ENCODE data around the gene CARNS1. TPM values are rescaled to one million over a fixed set of nuclear protein-coding genes. Genes with fewer than 3 reads are reported as not detected.
A peak's percentile ranks its signal among the peaks of the same experiment; 100 is the strongest.

Gene CARNS1
- total RNA-seq, 1 donor from 2014 or later: 0.68 TPM

GRCh38 chr11:67433536-67434394 is 18.3 kb downstream of the CARNS1 start:
- peaks cover 62% of the 10 kb centered on the region for H3K36me3 Mint-ChIP-seq (ENCODE audit: low read depth)
- no peaks in the 10 kb centered on the region for H3K9me3 Mint-ChIP-seq
- peak overlapping the region; percentile 28 for H3K27ac Mint-ChIP-seq
- H3K27me3 Mint-ChIP-seq (ENCODE audit: low read depth): no peaks in the 10 kb centered on the region
- peak overlapping the region; percentile 21 for H3K4me3 Mint-ChIP-seq (ENCODE audit: low read depth)
- peaks cover 21% of the 10 kb centered on the region for H3K4me1 Mint-ChIP-seq (ENCODE audit: low read depth)
- intact Hi-C loops (cut with micrococcal nuclease): no loop called here
- no peak for DNase-seq (ENCODE audit: low spot score)

GRCh38 chr11:67434395-67434881 is 19.0 kb downstream of the CARNS1 start:
- peaks cover 65% of the 10 kb centered on the region for H3K36me3 Mint-ChIP-seq (ENCODE audit: low read depth)
- intact Hi-C loops (cut with micrococcal nuclease): no loop called here
- peaks cover 27% of the 10 kb centered on the region for H3K4me1 Mint-ChIP-seq (ENCODE audit: low read depth)

GRCh38 chr11:67435031-67435726 is 19.7 kb downstream of the CARNS1 start:
- no peaks in the 10 kb centered on the region for H3K27me3 Mint-ChIP-seq (ENCODE audit: low read depth)
- peak overlapping the region; percentile 76 for H3K4me3 Mint-ChIP-seq (ENCODE audit: low read depth)
- peak overlapping the region; percentile 63 for H3K27ac Mint-ChIP-seq
- no peak for DNase-seq (ENCODE audit: low spot score)
- intact Hi-C loops (cut with micrococcal nuclease): no loop called here
- no peaks in the 10 kb centered on the region for H3K9me3 Mint-ChIP-seq
- H3K36me3 Mint-ChIP-seq (ENCODE audit: low read depth): peaks cover 68% of the 10 kb centered on the region
- peaks cover 33% of the 10 kb centered on the region for H3K4me1 Mint-ChIP-seq (ENCODE audit: low read depth)

More at GRCh38 chr11:67434395-67434881, 19.0 kb downstream of the CARNS1 start:
- no peaks in the 10 kb centered on the region for H3K27me3 Mint-ChIP-seq (ENCODE audit: low read depth)
- peak overlapping the region; percentile 28 for H3K27ac Mint-ChIP-seq
- DNase-seq (ENCODE audit: low spot score): no peak
- H3K9me3 Mint-ChIP-seq: no peaks in the 10 kb centered on the region
- H3K4me3 Mint-ChIP-seq (ENCODE audit: low read depth): peak overlapping the region; percentile 13

- intact Hi-C loops (cut with micrococcal nuclease): loop anchor here (1.0 kb wide), 2 partner anchors 8 to 70 kb away; partner anchors contain the start of gene RPS6KB2
- no peak for DNase-seq (ENCODE audit: low spot score)
- peak overlapping the region; percentile 94 for H3K4me3 Mint-ChIP-seq (ENCODE audit: low read depth)
- H3K36me3 Mint-ChIP-seq (ENCODE audit: low read depth): peaks cover 65% of the 10 kb centered on the region
- H3K9me3 Mint-ChIP-seq: no peaks in the 10 kb centered on the region
- H3K27ac Mint-ChIP-seq: peak overlapping the region; percentile 95
- peaks cover 38% of the 10 kb centered on the region for H3K4me1 Mint-ChIP-seq (ENCODE audit: low read depth)
- H3K27me3 Mint-ChIP-seq (ENCODE audit: low read depth): no peaks in the 10 kb centered on the region
These were observed 20.4 kb downstream of the CARNS1 start for GRCh38 chr11:67435727-67436458.

GRCh38 chr11:67436459-67437081 is 21.1 kb downstream of the CARNS1 start:
- peak overlapping the region; percentile 95 for H3K27ac Mint-ChIP-seq
- no peaks in the 10 kb centered on the region for H3K27me3 Mint-ChIP-seq (ENCODE audit: low read depth)
- no peaks in the 10 kb centered on the region for H3K9me3 Mint-ChIP-seq
- intact Hi-C loops (cut with micrococcal nuclease): loop anchor here (1.0 kb wide), 2 partner anchors 8 to 70 kb away; partner anchors contain the start of gene RPS6KB2
- peaks cover 42% of the 10 kb centered on the region for H3K4me1 Mint-ChIP-seq (ENCODE audit: low read depth)
- peaks cover 60% of the 10 kb centered on the region for H3K36me3 Mint-ChIP-seq (ENCODE audit: low read depth)
- peak overlapping the region; percentile 94 for H3K4me3 Mint-ChIP-seq (ENCODE audit: low read depth)
- peak; percentile 60 for DNase-seq (ENCODE audit: low spot score)

- Mint-ChIP-seq H3K9me3 (no peaks in the 10 kb centered on the region), H3K27me3 (ENCODE audit: low read depth) (no peaks in the 10 kb centered on the region), H3K4me3 (ENCODE audit: low read depth) (peak within 1 kb of the TSS; percentile 94), H3K4me1 (ENCODE audit: low read depth) (peaks cover 35% of the 10 kb centered on the region), H3K36me3 (ENCODE audit: low read depth) (peaks cover 53% of the 10 kb centered on the region), H3K27ac (peak within 1 kb of the TSS; percentile 95)
- peak; percentile 69 for DNase-seq (ENCODE audit: low spot score)
- intact Hi-C loops (cut with micrococcal nuclease): no loop called here
These were observed 21.8 kb downstream of the CARNS1 start, which contains the start of gene PTPRCAP for GRCh38 chr11:67437082-67437808. TSS of gene PTPRCAP (minus strand) at chr11:67437682. CDS start at chr11:67437619, 63 bp downstream.

- intact Hi-C loops (cut with micrococcal nuclease): loop anchor here (2.0 kb wide), 2 partner anchors 31 to 47 kb away; partner anchors contain the start of gene TMEM134
- H3K27me3 Mint-ChIP-seq (ENCODE audit: low read depth): no peaks in the 10 kb centered on the region
- peaks cover 48% of the 10 kb centered on the region for H3K36me3 Mint-ChIP-seq (ENCODE audit: low read depth)
- H3K27ac Mint-ChIP-seq: peak overlapping the region; percentile 95
- H3K4me1 Mint-ChIP-seq (ENCODE audit: low read depth): peaks cover 37% of the 10 kb centered on the region
- peak overlapping the region; percentile 94 for H3K4me3 Mint-ChIP-seq (ENCODE audit: low read depth)
- no peaks in the 10 kb centered on the region for H3K9me3 Mint-ChIP-seq
- no peak for DNase-seq (ENCODE audit: low spot score)
These were observed 22.3 kb downstream of the CARNS1 start for GRCh38 chr11:67437809-67438157.

- H3K27me3 Mint-ChIP-seq (ENCODE audit: low read depth): no peaks in the 10 kb centered on the region
- intact Hi-C loops (cut with micrococcal nuclease): loop anchor here (2.0 kb wide), 2 partner anchors 30 to 46 kb away; partner anchors contain the start of gene TMEM134
- H3K36me3 Mint-ChIP-seq (ENCODE audit: low read depth): peaks cover 46% of the 10 kb centered on the region
- H3K4me3 Mint-ChIP-seq (ENCODE audit: low read depth): peak overlapping the region; percentile 94
- peak; percentile 77 for DNase-seq (ENCODE audit: low spot score)
- peak overlapping the region; percentile 95 for H3K27ac Mint-ChIP-seq
- H3K9me3 Mint-ChIP-seq: no peaks in the 10 kb centered on the region
- H3K4me1 Mint-ChIP-seq (ENCODE audit: low read depth): peaks cover 36% of the 10 kb centered on the region
These were observed 22.9 kb downstream of the CARNS1 start for GRCh38 chr11:67438158-67438902.

- intact Hi-C loops (cut with micrococcal nuclease): loop anchor here (2.0 kb wide), 2 partner anchors 29 to 45 kb away; partner anchors contain the start of gene TMEM134
- DNase-seq (ENCODE audit: low spot score): no peak
- Mint-ChIP-seq H3K36me3 (ENCODE audit: low read depth) (peaks cover 42% of the 10 kb centered on the region), H3K27ac (peak overlapping the region; percentile 95), H3K4me1 (ENCODE audit: low read depth) (peaks cover 37% of the 10 kb centered on the region), H3K9me3 (no peaks in the 10 kb centered on the region), H3K4me3 (ENCODE audit: low read depth) (peak overlapping the region; percentile 94), H3K27me3 (ENCODE audit: low read depth) (no peaks in the 10 kb centered on the region)
These were observed 24.1 kb downstream of the CARNS1 start for GRCh38 chr11:67439321-67440228.

Data from activated T-helper 2 cell treated with anti-CD3 and anti-CD28 coated beads, Interferon-gamma antibody, Interleukin-2, Interleukin-4, amounts not matched to agents 10 μg/mL and 5 μg/mL and 100 μg/mL, durations not matched to agents 14 hours and 24 hours and 36 hours (primary cell).